OCI-LY3 (cell line): ENCODE measurements around the gene UGT2A2.

ENCODE experiments used
- CTCF ChIP-seq: fragments of 200-600, 300-600 bp; sonication (generic); IDR thresholded peaks from 2 replicates; pipeline ENCODE4 v1.5.1; 2014; ENCODE audit warnings: antibody characterized with exemption, low read length, low read depth
- EZH2phosphoT487 ChIP-seq: fragments of 200-600 bp; shearing (Covaris generic); IDR thresholded peaks from 2 replicates; pipeline ENCODE4 v1.6.1; 2018; ENCODE audit warnings: antibody characterized with exemption, mixed run types, low read depth

GRCh38 chr4:69658133-69658532, 18.7 kb upstream of the UGT2A2 start:
- no peak for TF ChIP-seq CTCF
- TF ChIP-seq EZH2phosphoT487, result no peak
